Measurements from ENCODE around the gene EHD3.
"Not testable (repeated sequence)": the region's sequence is repeated elsewhere in the genome, so short reads cannot be mapped to it uniquely, and the experiment has no call there.

EHD3 gene

DNA sequence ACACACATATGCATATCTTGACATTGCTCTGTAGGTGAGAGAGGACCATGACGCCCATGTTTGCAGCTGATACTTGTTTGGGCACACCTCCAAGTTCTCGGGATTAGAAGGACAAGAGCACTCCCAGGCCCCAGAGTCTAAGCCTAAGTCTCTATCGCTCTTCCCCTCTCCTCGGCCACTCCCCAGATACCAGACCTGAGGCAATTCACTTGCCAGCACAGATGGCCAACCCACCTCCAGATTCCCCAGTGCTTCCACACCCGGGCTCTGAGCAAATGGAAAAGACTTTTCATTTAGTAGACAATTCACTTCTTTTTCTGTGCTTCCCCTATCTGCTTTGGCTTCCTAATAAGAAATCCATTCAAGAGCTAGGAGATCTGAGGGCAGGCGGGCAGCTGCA lies 32.9 kb downstream of the EHD3 start:
- no peaks in the 10 kb centered on the region for H3K36me3 ChIP-seq (replicated peaks)
- no peaks in the 10 kb centered on the region for H3K27me3 ChIP-seq (ENCODE audit: low read depth)
- DNase-seq (ENCODE audit: low spot score in 2 of 2): no peak
- no peaks in the 10 kb centered on the region for H3K9me3 ChIP-seq
- H3K4me1 ChIP-seq: no peaks in the 10 kb centered on the region
- in situ Hi-C loops (cut with MboI; ENCODE audit: low sequenced_read_pairs): no loop called here
- no peak overlapping the region for H3K4me3 ChIP-seq

DNA sequence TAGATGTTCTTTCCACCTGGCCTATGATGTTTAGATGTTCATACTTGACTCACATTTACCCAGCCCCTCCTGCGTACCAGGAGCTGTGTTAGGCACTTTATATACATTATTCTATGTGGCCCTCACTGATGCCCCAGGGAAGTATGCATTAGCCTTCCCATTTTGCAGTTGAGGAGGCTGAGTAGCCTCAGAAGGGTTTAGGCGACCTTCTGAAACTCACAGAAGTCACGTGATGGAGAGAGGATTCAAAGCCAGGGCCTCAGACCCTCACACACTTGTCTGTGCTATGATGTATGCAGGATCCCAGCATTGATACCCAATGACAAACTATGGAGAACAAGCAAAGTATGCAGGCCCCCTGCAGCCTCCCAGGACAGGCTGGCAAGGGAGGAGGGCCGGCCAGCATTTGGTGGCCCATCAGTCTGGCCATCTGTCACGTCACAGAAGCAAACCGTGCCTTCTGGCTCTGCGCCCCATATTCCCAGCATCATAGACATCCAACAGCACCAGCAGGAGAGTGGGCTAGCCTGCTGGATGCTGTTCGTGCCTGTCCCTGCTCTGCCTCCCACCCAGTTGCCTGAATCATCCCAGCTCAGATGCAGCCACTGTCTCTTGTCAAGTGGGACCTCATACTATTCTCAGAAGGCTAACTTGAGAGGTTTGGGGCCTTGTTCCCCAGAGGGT lies 33.6 kb downstream of the EHD3 start:
- in situ Hi-C loops (cut with MboI; ENCODE audit: low sequenced_read_pairs): no loop called here
- no peaks in the 10 kb centered on the region for H3K4me1 ChIP-seq
- H3K9me3 ChIP-seq: no peaks in the 10 kb centered on the region
- no peak for DNase-seq (ENCODE audit: low spot score in 2 of 2)
- no peaks in the 10 kb centered on the region for H3K27me3 ChIP-seq (ENCODE audit: low read depth)
- no peak overlapping the region for H3K4me3 ChIP-seq
- H3K36me3 ChIP-seq (replicated peaks): no peaks in the 10 kb centered on the region

DNA sequence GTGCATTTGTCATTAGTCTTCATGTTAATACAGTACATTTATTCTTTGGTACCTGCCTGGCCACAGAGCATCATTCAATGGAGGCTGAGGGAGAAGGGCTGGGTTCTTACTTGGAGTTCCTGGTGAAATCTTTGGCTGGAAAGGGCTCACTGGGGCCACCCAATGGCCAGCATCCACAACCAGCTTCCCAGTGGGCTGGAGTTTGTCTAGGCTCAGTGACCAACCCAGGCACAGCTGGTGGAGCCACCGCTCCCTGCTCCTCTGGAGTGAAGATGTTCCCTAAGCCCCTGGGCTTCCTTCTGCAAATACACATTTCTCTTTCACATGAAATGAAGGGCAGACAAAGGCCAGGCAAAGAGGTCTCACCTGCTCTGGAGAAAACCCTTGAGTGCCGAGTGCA lies 34.4 kb downstream of the EHD3 start:
- DNase-seq (ENCODE audit: low spot score in 2 of 2): no peak
- H3K9me3 ChIP-seq: no peaks in the 10 kb centered on the region
- H3K4me3 ChIP-seq: no peak overlapping the region
- H3K4me1 ChIP-seq: no peaks in the 10 kb centered on the region
- H3K27me3 ChIP-seq (ENCODE audit: low read depth): no peaks in the 10 kb centered on the region
- no peaks in the 10 kb centered on the region for H3K36me3 ChIP-seq (replicated peaks)
- in situ Hi-C loops (cut with MboI; ENCODE audit: low sequenced_read_pairs): no loop called here

DNA sequence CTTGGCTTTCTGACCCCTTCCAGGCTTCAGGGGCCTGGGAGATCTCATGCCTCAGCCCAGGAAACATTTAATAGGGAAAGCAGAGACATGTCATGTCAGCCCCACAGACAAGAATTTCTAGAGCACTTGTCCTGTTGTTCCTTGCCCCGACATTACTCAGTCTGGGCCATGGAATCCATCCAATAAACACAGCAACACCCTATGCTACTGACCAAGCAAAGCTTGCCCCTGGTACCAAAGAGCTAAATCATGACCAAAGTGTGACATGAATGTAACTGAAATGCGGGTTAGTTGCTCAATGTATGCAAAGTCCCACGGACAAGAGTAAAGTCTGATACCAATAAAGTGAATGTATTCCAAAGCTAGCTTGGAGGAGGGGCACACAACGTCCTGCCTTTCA lies 35.1 kb downstream of the EHD3 start:
- Histone ChIP-seq H3K4me3 (no peak overlapping the region), H3K9me3 (no peaks in the 10 kb centered on the region), H3K27me3 (ENCODE audit: low read depth) (no peaks in the 10 kb centered on the region), H3K36me3 (replicated peaks) (no peaks in the 10 kb centered on the region), H3K4me1 (no peaks in the 10 kb centered on the region)
- in situ Hi-C loops (cut with MboI; ENCODE audit: low sequenced_read_pairs): no loop called here
- no peak for DNase-seq (ENCODE audit: low spot score in 2 of 2)

GRCh38 chr2:31270131-31270530 lies 36.2 kb downstream of the EHD3 start:
- Histone ChIP-seq H3K27me3 (ENCODE audit: low read depth) (no peaks in the 10 kb centered on the region), H3K36me3 (replicated peaks) (no peaks in the 10 kb centered on the region), H3K4me3 (no peak overlapping the region), H3K4me1 (no peaks in the 10 kb centered on the region), H3K9me3 (no peaks in the 10 kb centered on the region)
- in situ Hi-C loops (cut with MboI; ENCODE audit: low sequenced_read_pairs): no loop called here
- DNase-seq (ENCODE audit: low spot score in 2 of 2): no peak

- no peaks in the 10 kb centered on the region for H3K36me3 ChIP-seq (replicated peaks)
- DNase-seq (ENCODE audit: low spot score in 2 of 2): no peak
- no peaks in the 10 kb centered on the region for H3K9me3 ChIP-seq
- H3K4me1 ChIP-seq: no peaks in the 10 kb centered on the region
- no peak overlapping the region for H3K4me3 ChIP-seq
- in situ Hi-C loops (cut with MboI; ENCODE audit: low sequenced_read_pairs): no loop called here
- H3K27me3 ChIP-seq (ENCODE audit: low read depth): no peaks in the 10 kb centered on the region
Measured at GRCh38 chr2:31270822-31271231, 36.9 kb downstream of the EHD3 start.

DNA sequence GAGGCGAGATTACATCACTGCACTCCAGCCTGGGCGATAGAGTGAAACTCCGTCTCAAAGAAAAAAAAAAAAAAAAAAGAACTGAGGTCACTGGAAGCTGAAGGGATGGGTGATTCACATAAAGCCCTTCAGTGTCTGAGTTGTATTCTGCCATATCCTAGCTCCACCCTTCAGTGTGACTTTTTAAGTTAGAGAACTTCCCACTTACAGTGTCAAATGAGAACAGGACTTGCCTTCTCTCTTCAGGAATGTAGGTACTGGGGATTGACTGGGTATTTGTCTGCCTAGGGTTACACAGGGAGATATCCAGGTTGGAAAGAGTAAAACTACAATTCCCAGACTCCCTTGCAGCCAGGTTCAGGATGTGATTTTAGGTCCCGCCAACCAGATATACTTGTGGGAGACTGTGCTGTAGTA lies 37.9 kb downstream of the EHD3 start:
- H3K36me3 ChIP-seq (replicated peaks): no peaks in the 10 kb centered on the region
- in situ Hi-C loops (cut with MboI; ENCODE audit: low sequenced_read_pairs): no loop called here
- H3K4me1 ChIP-seq: no peaks in the 10 kb centered on the region
- H3K4me3 ChIP-seq: no peak overlapping the region
- H3K9me3 ChIP-seq: no peaks in the 10 kb centered on the region
- no peaks in the 10 kb centered on the region for H3K27me3 ChIP-seq (ENCODE audit: low read depth)
- no peak for DNase-seq (ENCODE audit: low spot score in 2 of 2)

- Histone ChIP-seq H3K4me3 (no peak overlapping the region), H3K4me1 (no peaks in the 10 kb centered on the region), H3K9me3 (no peaks in the 10 kb centered on the region), H3K27me3 (ENCODE audit: low read depth) (no peaks in the 10 kb centered on the region), H3K36me3 (replicated peaks) (no peaks in the 10 kb centered on the region)
- no peak for DNase-seq (ENCODE audit: low spot score in 2 of 2)
- in situ Hi-C loops (cut with MboI; ENCODE audit: low sequenced_read_pairs): no loop called here
Measured at GRCh38 chr2:31274401-31275075, 40.6 kb downstream of the EHD3 start.

- Histone ChIP-seq H3K36me3 (replicated peaks) (no peaks in the 10 kb centered on the region), H3K9me3 (no peaks in the 10 kb centered on the region), H3K4me1 (no peaks in the 10 kb centered on the region), H3K27me3 (ENCODE audit: low read depth) (no peaks in the 10 kb centered on the region), H3K4me3 (no peak overlapping the region)
- in situ Hi-C loops (cut with MboI; ENCODE audit: low sequenced_read_pairs): no loop called here
- DNase-seq (ENCODE audit: low spot score in 2 of 2): no peak
Measured at GRCh38 chr2:31275976-31276375, 42.0 kb downstream of the EHD3 start.

DNA sequence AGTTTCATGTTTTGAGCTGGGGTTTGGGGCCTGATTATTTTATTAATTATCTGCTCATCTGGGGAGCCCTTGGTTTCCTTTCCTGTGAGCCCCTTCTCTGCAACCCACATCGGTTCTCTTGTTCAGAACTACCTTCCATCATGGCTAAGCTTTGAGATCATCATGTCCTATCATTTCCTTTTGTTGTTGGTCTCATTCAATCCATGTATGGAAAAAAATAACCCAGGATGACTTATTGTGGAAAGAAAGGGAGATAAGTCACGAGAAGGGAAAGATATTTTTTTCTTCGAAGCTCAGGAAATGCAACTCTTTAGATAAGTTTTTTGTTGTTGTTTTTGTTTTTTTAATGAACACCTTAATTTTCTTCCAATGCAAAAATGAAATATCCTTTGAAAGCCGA lies 43.7 kb downstream of the EHD3 start:
- Histone ChIP-seq H3K27me3 (ENCODE audit: low read depth) (no peaks in the 10 kb centered on the region), H3K9me3 (no peaks in the 10 kb centered on the region), H3K36me3 (replicated peaks) (no peaks in the 10 kb centered on the region), H3K4me1 (no peaks in the 10 kb centered on the region), H3K4me3 (no peak overlapping the region)
- in situ Hi-C loops (cut with MboI; ENCODE audit: low sequenced_read_pairs): no loop called here
- no peak for DNase-seq (ENCODE audit: low spot score in 2 of 2)

GRCh38 chr2:31282634-31283033 lies 48.7 kb downstream of the EHD3 start:
- Histone ChIP-seq H3K9me3 (no peaks in the 10 kb centered on the region), H3K4me3 (no peak overlapping the region), H3K27me3 (ENCODE audit: low read depth) (no peaks in the 10 kb centered on the region), H3K36me3 (replicated peaks) (no peaks in the 10 kb centered on the region), H3K4me1 (no peaks in the 10 kb centered on the region)
- in situ Hi-C loops (cut with MboI; ENCODE audit: low sequenced_read_pairs): no loop called here
- DNase-seq (ENCODE audit: low spot score in 2 of 2): no peak

- H3K9me3 ChIP-seq; in situ Hi-C loops (cut with MboI; ENCODE audit: low sequenced_read_pairs); H3K4me3 ChIP-seq; DNase-seq (ENCODE audit: low spot score in 2 of 2); H3K36me3 ChIP-seq (replicated peaks); H3K4me1 ChIP-seq; H3K27me3 ChIP-seq (ENCODE audit: low read depth): not testable (repeated sequence)
Measured at GRCh38 chr2:31283193-31283919, 49.4 kb downstream of the EHD3 start.

DNA sequence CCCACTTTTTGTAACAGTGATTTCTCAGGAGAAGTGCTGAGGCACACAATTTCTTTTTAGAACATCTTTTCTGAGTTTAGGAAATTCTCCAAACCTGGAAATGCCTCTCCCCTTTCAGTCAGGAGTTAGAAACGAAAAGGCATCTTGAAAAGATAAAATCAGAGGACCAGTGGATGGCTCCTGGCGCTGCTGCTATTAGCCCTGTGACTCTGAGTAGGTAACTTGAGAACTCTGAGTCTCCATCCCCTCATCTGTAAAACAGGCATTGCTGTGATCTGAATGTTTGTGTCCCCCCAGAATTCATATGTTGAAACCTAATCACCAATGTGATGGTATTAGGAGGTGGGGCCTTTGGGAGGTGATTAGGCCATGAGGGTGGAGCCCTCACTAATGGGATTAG lies 50.2 kb downstream of the EHD3 start:
- DNase-seq (ENCODE audit: low spot score in 2 of 2): no peak
- Histone ChIP-seq H3K9me3 (no peaks in the 10 kb centered on the region), H3K4me3 (no peak overlapping the region), H3K4me1 (no peaks in the 10 kb centered on the region), H3K36me3 (replicated peaks) (no peaks in the 10 kb centered on the region), H3K27me3 (ENCODE audit: low read depth) (no peaks in the 10 kb centered on the region)
- in situ Hi-C loops (cut with MboI; ENCODE audit: low sequenced_read_pairs): no loop called here

- no peaks in the 10 kb centered on the region for H3K36me3 ChIP-seq (replicated peaks)
- H3K4me1 ChIP-seq: no peaks in the 10 kb centered on the region
- no peak overlapping the region for H3K4me3 ChIP-seq
- in situ Hi-C loops (cut with MboI; ENCODE audit: low sequenced_read_pairs): no loop called here
- no peaks in the 10 kb centered on the region for H3K27me3 ChIP-seq (ENCODE audit: low read depth)
- no peaks in the 10 kb centered on the region for H3K9me3 ChIP-seq
- no peak for DNase-seq (ENCODE audit: low spot score in 2 of 2)
Measured at GRCh38 chr2:31286230-31286629, 52.3 kb downstream of the EHD3 start.
